DOHH2 (cell line): ENCODE measurements around the gene FBXO11.

Experiments used
- EZH2phosphoT487 ChIP-seq: fragments of 200-600 bp; sonication (generic); IDR thresholded peaks from 2 replicates; pipeline ENCODE4 v1.6.1; 2017; ENCODE audit warnings: borderline replicate concordance, mild to moderate bottlenecking, antibody characterized with exemption, low read length, moderate library complexity, mixed read lengths
- TF ChIP-seq, protein P1 (sequence below): fragments of 200-600 bp; sonication (generic); IDR thresholded peaks from one replicate; pipeline ENCODE4 v1.5.1; 2014; ENCODE audit warnings: antibody characterized with exemption, mild to moderate bottlenecking, low read depth, low read length; ENCODE audit not compliant: poor library complexity, severe bottlenecking

DNA sequence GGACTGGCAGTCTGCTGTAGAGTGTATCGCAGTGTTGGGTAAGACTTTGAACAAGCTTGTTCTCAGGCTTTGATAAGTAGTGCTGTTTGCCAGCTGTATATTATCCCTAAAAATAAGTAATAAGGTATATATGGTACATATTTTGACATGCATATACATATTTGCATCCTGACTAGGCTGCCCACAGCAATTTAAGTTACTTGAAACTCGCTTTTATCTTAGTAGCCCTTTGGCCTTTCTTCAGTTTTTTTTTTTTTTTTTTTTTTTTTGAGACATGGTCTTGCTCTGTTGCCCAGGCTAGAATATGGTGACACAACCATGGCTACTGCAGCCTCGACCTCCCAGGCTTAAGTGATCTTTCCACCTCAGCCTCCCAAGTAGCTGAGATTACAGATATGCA is 105.2 kb downstream of the FBXO11 start:
- TF ChIP-seq, protein P1, sequence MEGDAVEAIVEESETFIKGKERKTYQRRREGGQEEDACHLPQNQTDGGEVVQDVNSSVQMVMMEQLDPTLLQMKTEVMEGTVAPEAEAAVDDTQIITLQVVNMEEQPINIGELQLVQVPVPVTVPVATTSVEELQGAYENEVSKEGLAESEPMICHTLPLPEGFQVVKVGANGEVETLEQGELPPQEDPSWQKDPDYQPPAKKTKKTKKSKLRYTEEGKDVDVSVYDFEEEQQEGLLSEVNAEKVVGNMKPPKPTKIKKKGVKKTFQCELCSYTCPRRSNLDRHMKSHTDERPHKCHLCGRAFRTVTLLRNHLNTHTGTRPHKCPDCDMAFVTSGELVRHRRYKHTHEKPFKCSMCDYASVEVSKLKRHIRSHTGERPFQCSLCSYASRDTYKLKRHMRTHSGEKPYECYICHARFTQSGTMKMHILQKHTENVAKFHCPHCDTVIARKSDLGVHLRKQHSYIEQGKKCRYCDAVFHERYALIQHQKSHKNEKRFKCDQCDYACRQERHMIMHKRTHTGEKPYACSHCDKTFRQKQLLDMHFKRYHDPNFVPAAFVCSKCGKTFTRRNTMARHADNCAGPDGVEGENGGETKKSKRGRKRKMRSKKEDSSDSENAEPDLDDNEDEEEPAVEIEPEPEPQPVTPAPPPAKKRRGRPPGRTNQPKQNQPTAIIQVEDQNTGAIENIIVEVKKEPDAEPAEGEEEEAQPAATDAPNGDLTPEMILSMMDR, result no peak
- TF ChIP-seq EZH2phosphoT487, result no peak
